Neural progenitor cell (in vitro differentiated cells): ENCODE data around the gene KLHL18. TPM values are rescaled to one million over a fixed set of nuclear protein-coding genes. Genes with fewer than 3 reads are reported as not detected.

Experiments used
- DNase-seq: peaks from one replicate; pipeline ENCODE4 v3.0.0-alpha.2; 2016; ENCODE audit warnings: low spot score
- H2AFZ ChIP-seq: fragments of 200-600 bp; sonication (generic); replicated peaks from 2 replicates; pipeline ENCODE4 v1.6.1; 2016; ENCODE audit warnings: antibody characterized with exemption
- H3F3A ChIP-seq: fragments of 200-600 bp; sonication (generic); 2 replicates; pipeline ENCODE4 v1.6.1; 2016; ENCODE audit warnings: antibody characterized with exemption, low read depth
- H3K27ac ChIP-seq: fragments of 200-600 bp; sonication (generic); 2 replicates; pipeline ENCODE4 v1.5.1; 2016; ENCODE audit warnings: mild to moderate bottlenecking
- H3K27me3 ChIP-seq: fragments of 200-600 bp; sonication (generic); 2 replicates; pipeline ENCODE4 v1.6.1; 2016; ENCODE audit warnings: mild to moderate bottlenecking, moderate library complexity
- H3K36me3 ChIP-seq: fragments of 200-600 bp; sonication (generic); 2 replicates; pipeline ENCODE4 v1.5.1; 2016
- H3K4me1 ChIP-seq: fragments of 200-600 bp; sonication (generic); 2 replicates; pipeline ENCODE4 v1.6.1; 2016; ENCODE audit warnings: mixed run types
- H3K4me2 ChIP-seq: fragments of 200-600 bp; sonication (generic); 2 replicates; pipeline ENCODE4 v1.6.1; 2016
- H3K4me3 ChIP-seq: fragments of 200-600 bp; sonication (generic); 2 replicates; pipeline ENCODE4 v1.5.1; 2016
- H3K79me2 ChIP-seq: fragments of 200-600 bp; sonication (generic); 2 replicates; pipeline ENCODE4 v1.6.1; 2016; ENCODE audit warnings: low read depth
- H3K9ac ChIP-seq: fragments of 200-600 bp; sonication (generic); 2 replicates; pipeline ENCODE4 v1.6.1; 2016
- H3K9me3 ChIP-seq: fragments of 200-600 bp; sonication (generic); 2 replicates; pipeline ENCODE4 v1.5.1; 2016; ENCODE audit warnings: low read depth
- H4K20me1 ChIP-seq: fragments of 200-600 bp; sonication (generic); 2 replicates; pipeline ENCODE4 v1.6.1; 2016; ENCODE audit warnings: low read depth
- H3K27ac Mint-ChIP-seq: 3 replicates; pipeline ENCODE4 v1.8.0; 2021; ENCODE audit warnings: mixed read lengths
- H3K27me3 Mint-ChIP-seq: 2 replicates; pipeline ENCODE4 v1.8.0; 2022; ENCODE audit warnings: low read depth, mild to moderate bottlenecking, inconsistent platforms, moderate library complexity, mixed read lengths; ENCODE audit not compliant: insufficient read depth
- H3K36me3 Mint-ChIP-seq: 3 replicates; pipeline ENCODE4 v1.8.0; 2021; ENCODE audit warnings: mixed read lengths
- H3K4me1 Mint-ChIP-seq: 3 replicates; pipeline ENCODE4 v1.8.0; 2021; ENCODE audit warnings: mixed read lengths
- H3K4me3 Mint-ChIP-seq: 3 replicates; pipeline ENCODE4 v1.8.0; 2021; ENCODE audit warnings: mild to moderate bottlenecking, moderate library complexity, mixed read lengths
- H3K9me3 Mint-ChIP-seq: 3 replicates; pipeline ENCODE4 v1.8.0; 2020; ENCODE audit warnings: mixed read lengths
- EZH2 ChIP-seq: fragments of 200-600 bp; sonication (generic); IDR thresholded peaks from 2 replicates; pipeline ENCODE4 v1.6.1; 2017; ENCODE audit warnings: antibody characterized with exemption, mild to moderate bottlenecking, moderate library complexity
- EZH2phosphoT487 ChIP-seq: fragments of 200-600 bp; sonication (generic); IDR thresholded peaks from 2 replicates; pipeline ENCODE4 v1.6.1; 2017; ENCODE audit warnings: antibody characterized with exemption
- total RNA-seq: library from RNA; depleted of rRNA; stranded (reverse); fragments of >200 nt; gene quantifications from 2 replicates; pipeline ENCODE4 v1.2.3, GENCODE V29; 2015; ENCODE audit warnings: low replicate concordance
- TF ChIP-seq, protein P1 (sequence below): fragments of 200-600 bp; sonication (generic); IDR thresholded peaks from 2 replicates; pipeline ENCODE4 v1.5.1; 2017; ENCODE audit warnings: antibody characterized with exemption, mild to moderate bottlenecking

The KLHL18 gene
- total RNA-seq, 1 donor from 2014 or later, result 7.3 TPM

DNA sequence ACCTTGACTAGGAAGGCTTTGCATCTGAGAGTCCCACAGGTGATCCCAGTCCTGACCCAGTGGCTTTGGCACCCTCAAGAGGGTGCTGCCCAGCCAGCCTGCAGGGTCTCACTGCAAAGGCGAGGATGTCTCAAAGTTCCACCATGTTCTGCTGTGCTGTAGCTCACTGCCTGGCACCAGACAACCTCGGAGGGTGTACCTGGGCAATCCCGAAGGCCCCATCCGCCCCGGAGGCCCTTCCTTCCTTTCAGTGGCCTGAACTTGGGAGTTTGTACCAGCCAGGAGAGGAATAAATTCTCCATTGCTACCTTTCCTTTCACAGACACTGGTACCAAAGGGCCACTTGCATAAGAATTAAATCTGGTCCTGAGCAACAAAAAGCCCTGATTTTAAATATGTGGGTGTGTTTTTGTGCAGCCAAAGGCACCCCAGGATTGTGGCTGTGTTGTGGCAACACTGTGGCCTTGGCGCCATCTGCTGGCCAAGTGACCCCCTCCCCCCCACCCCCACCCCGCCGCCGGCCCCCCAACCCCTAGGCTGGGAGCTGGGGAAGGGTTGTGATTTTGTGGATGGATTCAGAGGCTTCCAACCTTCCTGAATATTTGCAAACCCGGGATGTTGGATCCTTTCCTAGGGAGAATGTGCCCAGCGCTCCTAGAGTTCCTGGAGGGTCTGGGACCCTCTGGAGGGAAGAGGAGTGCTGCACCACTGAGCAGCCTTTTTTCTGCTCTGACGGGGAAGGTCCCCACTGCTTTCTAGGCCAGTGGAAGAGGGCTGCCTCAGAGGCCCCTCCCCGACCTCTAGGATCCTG is 88.3 kb downstream of the KLHL18 start:
- Histone ChIP-seq H3K36me3 (no peaks in the 10 kb centered on the region), H3K4me3 (no peak overlapping the region), H2AFZ (peak overlapping the region; percentile 92), H3F3A (no peaks in the 10 kb centered on the region), H3K4me2 (no peak overlapping the region), H3K9ac (no peak overlapping the region), H3K9me3 (no peaks in the 10 kb centered on the region), H3K79me2 (no peaks in the 10 kb centered on the region), H3K27ac (no peak overlapping the region), H3K4me1 (no peaks in the 10 kb centered on the region), H3K27me3 (no peaks in the 10 kb centered on the region), H4K20me1 (no peaks in the 10 kb centered on the region)
- peak; percentile 61 for DNase-seq
- H3K27ac Mint-ChIP-seq, result no peak overlapping the region
- H3K4me3 Mint-ChIP-seq, result no peak overlapping the region
- peaks cover 7% of the 10 kb centered on the region for H3K27me3 Mint-ChIP-seq
- peaks cover 2% of the 10 kb centered on the region for H3K4me1 Mint-ChIP-seq
- H3K9me3 Mint-ChIP-seq, result no peaks in the 10 kb centered on the region
- H3K36me3 Mint-ChIP-seq, result no peaks in the 10 kb centered on the region
- no peak for TF ChIP-seq EZH2
- no peak for TF ChIP-seq EZH2phosphoT487
- TF ChIP-seq, protein P1, sequence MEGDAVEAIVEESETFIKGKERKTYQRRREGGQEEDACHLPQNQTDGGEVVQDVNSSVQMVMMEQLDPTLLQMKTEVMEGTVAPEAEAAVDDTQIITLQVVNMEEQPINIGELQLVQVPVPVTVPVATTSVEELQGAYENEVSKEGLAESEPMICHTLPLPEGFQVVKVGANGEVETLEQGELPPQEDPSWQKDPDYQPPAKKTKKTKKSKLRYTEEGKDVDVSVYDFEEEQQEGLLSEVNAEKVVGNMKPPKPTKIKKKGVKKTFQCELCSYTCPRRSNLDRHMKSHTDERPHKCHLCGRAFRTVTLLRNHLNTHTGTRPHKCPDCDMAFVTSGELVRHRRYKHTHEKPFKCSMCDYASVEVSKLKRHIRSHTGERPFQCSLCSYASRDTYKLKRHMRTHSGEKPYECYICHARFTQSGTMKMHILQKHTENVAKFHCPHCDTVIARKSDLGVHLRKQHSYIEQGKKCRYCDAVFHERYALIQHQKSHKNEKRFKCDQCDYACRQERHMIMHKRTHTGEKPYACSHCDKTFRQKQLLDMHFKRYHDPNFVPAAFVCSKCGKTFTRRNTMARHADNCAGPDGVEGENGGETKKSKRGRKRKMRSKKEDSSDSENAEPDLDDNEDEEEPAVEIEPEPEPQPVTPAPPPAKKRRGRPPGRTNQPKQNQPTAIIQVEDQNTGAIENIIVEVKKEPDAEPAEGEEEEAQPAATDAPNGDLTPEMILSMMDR, result peak; percentile 70

GRCh38 chr3:47374587-47374986 is 91.8 kb downstream of the KLHL18 start:
- Histone ChIP-seq H3F3A (no peaks in the 10 kb centered on the region), H3K4me3 (no peak overlapping the region), H3K9me3 (no peaks in the 10 kb centered on the region), H3K27me3 (no peaks in the 10 kb centered on the region), H3K79me2 (peaks cover 9% of the 10 kb centered on the region), H3K27ac (no peak overlapping the region), H3K36me3 (no peaks in the 10 kb centered on the region), H4K20me1 (no peaks in the 10 kb centered on the region), H3K4me1 (peaks cover 1% of the 10 kb centered on the region), H2AFZ (no peak overlapping the region), H3K4me2 (no peak overlapping the region), H3K9ac (no peak overlapping the region)
- no peak overlapping the region for H3K4me3 Mint-ChIP-seq
- H3K27ac Mint-ChIP-seq, result no peak overlapping the region
- H3K36me3 Mint-ChIP-seq, result no peaks in the 10 kb centered on the region
- H3K9me3 Mint-ChIP-seq, result no peaks in the 10 kb centered on the region
- H3K27me3 Mint-ChIP-seq, result peaks cover 7% of the 10 kb centered on the region
- DNase-seq, result no peak
- TF ChIP-seq, protein P1, result no peak
- no peak for TF ChIP-seq EZH2
- no peak for TF ChIP-seq EZH2phosphoT487
- H3K4me1 Mint-ChIP-seq, result peaks cover 1% of the 10 kb centered on the region

GRCh38 chr3:47376393-47376792 is 93.6 kb downstream of the KLHL18 start:
- no peak overlapping the region for H3K4me2 ChIP-seq
- H3F3A ChIP-seq, result peaks cover 8% of the 10 kb centered on the region
- H3K79me2 ChIP-seq, result peaks cover 14% of the 10 kb centered on the region
- Mint-ChIP-seq H3K27ac (no peak overlapping the region), H3K9me3 (no peaks in the 10 kb centered on the region), H3K4me3 (no peak overlapping the region), H3K4me1 (peaks cover 9% of the 10 kb centered on the region), H3K36me3 (no peaks in the 10 kb centered on the region), H3K27me3 (peaks cover 4% of the 10 kb centered on the region)
- no peak for TF ChIP-seq EZH2phosphoT487
- no peak for TF ChIP-seq EZH2
- TF ChIP-seq, protein P1, result no peak
- peaks cover 5% of the 10 kb centered on the region for H3K4me1 ChIP-seq
- DNase-seq, result no peak
- no peaks in the 10 kb centered on the region for H3K9me3 ChIP-seq
- no peak overlapping the region for H3K9ac ChIP-seq
- peaks cover 3% of the 10 kb centered on the region for H4K20me1 ChIP-seq
- no peaks in the 10 kb centered on the region for H3K36me3 ChIP-seq
- H3K27ac ChIP-seq, result no peak overlapping the region
- no peak overlapping the region for H3K4me3 ChIP-seq
- no peak overlapping the region for H2AFZ ChIP-seq
- H3K27me3 ChIP-seq, result no peaks in the 10 kb centered on the region
